Transverse colon (tissue), 4 donors: ENCODE results near the gene HCFC1. TPM values are rescaled to one million over a fixed set of nuclear protein-coding genes. Genes with fewer than 3 reads are reported as not detected.

ENCODE experiments used
- DNase-seq: peaks from one replicate; pipeline ENCODE4 v3.0.0-alpha.2; 2019
- H3K27ac ChIP-seq, 4 donors: fragments of 200-600 bp; sonication (generic); 2 replicates each; pipeline ENCODE4 v1.5.1; 2016 to 2018; ENCODE audit warnings: inconsistent platforms in 4 of 4
- H3K27me3 ChIP-seq: fragments of 200-600 bp; sonication (generic); 2 replicates; pipeline ENCODE4 v1.5.1; 2017; ENCODE audit warnings: inconsistent platforms
- H3K36me3 ChIP-seq, 4 donors: fragments of 200-600 bp; sonication (generic); 2 replicates each; pipeline ENCODE4 v1.5.1; 2017 to 2019; ENCODE audit warnings: inconsistent platforms in 4 of 4
- H3K4me1 ChIP-seq, 4 donors: fragments of 200-600 bp; sonication (generic); 2 replicates each; pipeline ENCODE4 v1.5.1; 2017 to 2020; ENCODE audit warnings: inconsistent platforms in 4 of 4
- H3K4me3 ChIP-seq, 4 donors: fragments of 200-600 bp; sonication (generic); 1 replicate in 1 of 4; 2 replicates in 3 of 4; pipeline versions ENCODE4 v1.5.1 to v1.6.1; 2017 to 2019; ENCODE audit warnings: inconsistent platforms in 4 of 4
- H3K9me3 ChIP-seq, 2 donors: fragments of 200-600 bp; sonication (generic); 2 replicates each; pipeline ENCODE4 v1.5.1; 2017 to 2019; ENCODE audit warnings: inconsistent platforms in 2 of 2
- EP300 ChIP-seq: sonication (generic); formaldehyde crosslinking; IDR thresholded peaks from one replicate; pipeline ENCODE4 v1.6.1; 2017; ENCODE audit warnings: antibody characterized with exemption, low read depth
- POLR2A ChIP-seq: fragments of 450-650 bp; IDR thresholded peaks from one replicate; pipeline ENCODE4 v1.6.1; 2016; ENCODE audit warnings: antibody characterized with exemption, mild to moderate bottlenecking, moderate library complexity
- POLR2AphosphoS5 ChIP-seq, 3 donors: sonication (generic); formaldehyde crosslinking; IDR thresholded peaks; one replicate each; pipeline ENCODE4 v1.6.1; 2016; ENCODE audit warnings: antibody characterized with exemption in 3 of 3
- WGBS, 2 donors: methylation state at CpG; one replicate each; pipeline ENCODE4 v1.1.5; 2018; ENCODE audit warnings: low coverage in 1 of 2; 5-methylcytosine and 5-hydroxymethylcytosine counted together
- in situ Hi-C, 4 donors: fragments of 200-750 bp; cut with MboI; loops; one replicate each; pipeline versions ENCODE4 v1.15.0 to v1.15.1; 2017; ENCODE audit warnings: low sequenced_read_pairs in 3 of 4, low pct_ligation_motif_present in 1 of 4, low pct_unique_long_range_greater_than_20kb in 1 of 4
- intact Hi-C: fragments of 100-400 bp; cut with DNase I; formaldehyde crosslinking; loops from one replicate; pipeline ENCODE4 v1.15.1; 2023; ENCODE audit warnings: low total_unique reads
- total RNA-seq, 4 donors: library from RNA; depleted of rRNA; stranded (reverse); fragments of >200 nt; gene quantifications; one replicate each; pipeline ENCODE4 v1.1.0, GENCODE V29; 2016
- TF ChIP-seq, protein P1 (sequence below), 5 experiments: fragments of 200-600 bp in 3 of 5; fragments of 450-650 bp in 2 of 5; sonication (generic) in 3 of 5; IDR thresholded peaks; 1 replicate in 2 of 5; 2 replicates in 3 of 5; pipeline ENCODE4 v1.5.1; 2016 to 2017; ENCODE audit warnings: antibody characterized with exemption in 5 of 5, inconsistent platforms in 3 of 5, mild to moderate bottlenecking in 2 of 5, moderate library complexity in 1 of 5

Gene HCFC1
- total RNA-seq, 4 donors from 2014 or later = 34.0 to 68.5 (median 49.8) TPM

DNA sequence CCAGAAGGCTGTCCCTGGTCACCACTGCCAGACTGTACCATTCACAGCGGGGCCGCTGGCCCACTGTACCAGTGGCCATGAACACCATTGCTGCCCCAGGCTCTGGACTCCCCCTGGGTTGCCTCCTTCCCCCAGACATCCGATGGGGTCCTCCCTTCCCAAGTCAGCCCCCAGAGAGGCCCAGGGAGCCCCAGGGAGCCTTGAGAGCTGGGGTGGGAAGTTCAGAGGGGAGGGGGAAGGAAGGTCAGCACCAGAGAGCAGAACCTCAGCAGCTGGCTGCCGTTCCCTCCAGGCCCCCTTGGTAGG, 45.1 kb downstream of the HCFC1 start:
- no peak for DNase-seq
- peak overlapping the region; percentile 96 to 99 (median 98) for H3K27ac ChIP-seq
- TF ChIP-seq POLR2A = peak; percentile 55
- TF ChIP-seq EP300 = no peak
- no peaks in the 10 kb centered on the region for H3K27me3 ChIP-seq
- H3K9me3 ChIP-seq = no peaks in the 10 kb centered on the region
- WGBS, 2 donors = 34% methylated on average over 3 of the region's 4 CpGs; no CpG with 5 or more reads in 1 of the 2 donors
- H3K4me1 ChIP-seq = peaks cover 7 to 39% (median 19%) of the 10 kb centered on the region in 4 donors
- intact Hi-C loops = no loop called here
- peak overlapping the region; percentile 10 to 63 (median 53) for H3K4me3 ChIP-seq
- in situ Hi-C loops = loop anchor here in 1 of 4 donors (25.0 kb wide), 2 partner anchors 139 to 964 kb away; partner anchors contain the start of genes IDH3G, SRPK3 and SSR4
- H3K36me3 ChIP-seq = no peaks in the 10 kb centered on the region

DNA sequence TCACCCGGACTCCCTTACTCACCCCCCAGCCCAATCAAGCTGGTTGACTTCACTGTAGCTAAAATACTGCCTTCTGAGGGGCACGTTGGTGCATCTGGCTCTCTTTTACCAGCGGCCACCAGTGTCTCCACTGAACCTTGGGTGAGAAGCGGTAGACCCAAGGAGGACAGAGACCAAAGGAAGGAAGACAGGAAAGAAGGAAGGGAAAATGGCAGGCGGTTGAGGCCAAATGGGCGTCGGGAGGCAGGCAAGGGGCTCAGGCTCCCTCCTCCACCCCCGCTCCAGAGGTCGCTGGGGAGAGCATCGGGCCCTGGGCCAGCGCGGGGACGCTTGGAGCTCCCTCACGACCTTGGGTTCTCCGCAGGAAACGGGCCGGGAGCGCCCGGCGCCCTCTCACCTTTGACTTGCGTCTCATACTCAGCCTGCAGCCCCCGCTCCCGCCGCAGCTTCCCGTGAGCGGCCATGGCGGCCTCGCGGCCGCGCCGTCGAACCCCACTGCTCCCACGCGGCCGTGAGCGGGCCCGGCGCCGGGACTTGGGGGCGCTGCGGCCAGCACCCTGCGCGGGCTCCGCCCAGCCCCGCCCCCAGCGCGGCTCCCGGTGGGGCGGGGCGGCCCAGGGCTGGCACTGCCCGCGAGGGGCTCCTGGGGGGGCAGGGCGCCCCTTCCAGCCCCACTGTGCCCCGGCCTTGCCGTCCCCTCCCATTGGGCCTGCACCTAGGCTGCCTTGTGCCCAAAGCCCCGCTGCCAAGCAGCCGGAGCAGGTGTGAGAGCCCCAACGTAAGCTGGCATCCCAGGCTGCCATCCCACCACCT, 45.7 kb downstream of the HCFC1 start, which contains the start of gene ARHGAP4:
ARHGAP4 (minus strand) TSS at position 526 of the 813 bp plus-strand sequence; CDS start at position 464, 62 bp downstream.
- no peak for DNase-seq
- H3K27me3 ChIP-seq = no peaks in the 10 kb centered on the region
- no peaks in the 10 kb centered on the region for H3K9me3 ChIP-seq
- H3K36me3 ChIP-seq = no peaks in the 10 kb centered on the region
- peak within 1 kb of the TSS; percentile 96 to 99 (median 98) for H3K27ac ChIP-seq
- H3K4me1 ChIP-seq = peaks cover 7 to 45% (median 19%) of the 10 kb centered on the region in 4 donors
- in situ Hi-C loops (loop anchor here in 1 of 4 donors (25.0 kb wide), 2 partner anchors 139 to 964 kb away; partner anchors contain the start of genes IDH3G, SRPK3 and SSR4), intact Hi-C loops (no loop called here)
- H3K4me3 ChIP-seq = peak within 1 kb of the TSS; percentile 10 to 63 (median 53)
- 59% methylated on average over 45 of the region's 59 CpGs; no CpG with 5 or more reads in 1 of the 2 donors for WGBS, 2 donors
- no peak for TF ChIP-seq POLR2AphosphoS5 (IDR thresholded peaks at IDR 0.05)
- TF ChIP-seq, protein P1, sequence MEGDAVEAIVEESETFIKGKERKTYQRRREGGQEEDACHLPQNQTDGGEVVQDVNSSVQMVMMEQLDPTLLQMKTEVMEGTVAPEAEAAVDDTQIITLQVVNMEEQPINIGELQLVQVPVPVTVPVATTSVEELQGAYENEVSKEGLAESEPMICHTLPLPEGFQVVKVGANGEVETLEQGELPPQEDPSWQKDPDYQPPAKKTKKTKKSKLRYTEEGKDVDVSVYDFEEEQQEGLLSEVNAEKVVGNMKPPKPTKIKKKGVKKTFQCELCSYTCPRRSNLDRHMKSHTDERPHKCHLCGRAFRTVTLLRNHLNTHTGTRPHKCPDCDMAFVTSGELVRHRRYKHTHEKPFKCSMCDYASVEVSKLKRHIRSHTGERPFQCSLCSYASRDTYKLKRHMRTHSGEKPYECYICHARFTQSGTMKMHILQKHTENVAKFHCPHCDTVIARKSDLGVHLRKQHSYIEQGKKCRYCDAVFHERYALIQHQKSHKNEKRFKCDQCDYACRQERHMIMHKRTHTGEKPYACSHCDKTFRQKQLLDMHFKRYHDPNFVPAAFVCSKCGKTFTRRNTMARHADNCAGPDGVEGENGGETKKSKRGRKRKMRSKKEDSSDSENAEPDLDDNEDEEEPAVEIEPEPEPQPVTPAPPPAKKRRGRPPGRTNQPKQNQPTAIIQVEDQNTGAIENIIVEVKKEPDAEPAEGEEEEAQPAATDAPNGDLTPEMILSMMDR (IDR thresholded peaks at IDR 0.05) = no peak
- TF ChIP-seq EP300 = no peak
- no peak for TF ChIP-seq POLR2A

- in situ Hi-C loops = loop anchor here in 1 of 4 donors (25.0 kb wide), 2 partner anchors 138 to 963 kb away; partner anchors contain the start of genes IDH3G, SRPK3 and SSR4
- H3K9me3 ChIP-seq = no peaks in the 10 kb centered on the region
- H3K27me3 ChIP-seq = no peaks in the 10 kb centered on the region
- peak overlapping the region; percentile 96 to 99 (median 98) for H3K27ac ChIP-seq
- H3K4me1 ChIP-seq = peaks cover 7 to 46% (median 19%) of the 10 kb centered on the region in 4 donors
- intact Hi-C loops = no loop called here
- TF ChIP-seq POLR2AphosphoS5 (IDR thresholded peaks at IDR 0.05) = no peak
- no peak for TF ChIP-seq EP300
- TF ChIP-seq, protein P1 (IDR thresholded peaks at IDR 0.05) = no peak
- no peak for TF ChIP-seq POLR2A
- no peak for DNase-seq
- H3K36me3 ChIP-seq = no peaks in the 10 kb centered on the region
- peak overlapping the region in 3 of 4 donors; percentile 53 to 63 (median 53) for H3K4me3 ChIP-seq
- 75% methylated on average over 4 of the region's 4 CpGs; no CpG with 5 or more reads in 1 of the 2 donors for WGBS, 2 donors
Observed at GRCh38 chrX:153925387-153925738, 46.3 kb downstream of the HCFC1 start.

DNA sequence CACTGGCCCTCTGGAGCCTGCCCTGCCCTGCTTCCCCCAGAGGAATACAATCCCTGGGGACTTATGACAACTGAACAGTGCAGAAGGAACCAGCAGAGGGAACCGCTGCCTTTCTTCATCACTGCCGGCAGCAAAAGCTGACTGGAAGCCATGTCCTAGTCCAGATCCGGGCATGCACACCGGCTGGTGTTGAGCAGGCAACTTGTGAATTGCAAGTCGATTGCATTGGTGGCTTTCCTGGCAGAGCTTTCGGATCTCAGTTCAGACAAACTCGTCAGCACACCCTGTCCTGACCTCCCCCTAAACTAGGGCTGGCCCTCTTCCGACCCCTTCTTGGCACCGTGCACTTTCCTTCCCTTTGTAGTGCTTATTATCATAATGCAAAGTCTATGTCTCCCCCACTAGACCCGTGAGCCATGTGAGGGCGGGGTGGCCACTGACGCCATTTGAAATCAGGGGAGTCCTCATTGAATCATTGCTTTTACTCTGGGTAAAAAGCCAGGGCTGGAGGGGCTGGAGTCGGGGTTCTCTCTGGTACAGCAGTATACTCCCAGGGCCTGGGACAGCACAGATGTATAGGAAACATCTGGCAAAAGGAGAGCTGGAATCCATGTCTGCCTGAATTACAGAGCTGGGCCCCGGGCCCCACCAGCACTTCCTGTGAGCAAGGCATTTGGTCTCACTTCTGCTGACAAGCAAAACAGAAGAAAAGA, 47.3 kb downstream of the HCFC1 start:
- no peak for TF ChIP-seq POLR2AphosphoS5 (IDR thresholded peaks at IDR 0.05)
- TF ChIP-seq, protein P1 (IDR thresholded peaks at IDR 0.05) = peak in 2 of 5 experiments; percentile 22 to 26
- in situ Hi-C loops = loop anchor here in 1 of 4 donors (25.0 kb wide), 1 partner anchor 112 kb away; no protein-coding TSS in a partner anchor
- no peaks in the 10 kb centered on the region for H3K9me3 ChIP-seq
- intact Hi-C loops = no loop called here
- H3K27ac ChIP-seq = peak overlapping the region; percentile 96 to 99 (median 98)
- H3K27me3 ChIP-seq = no peaks in the 10 kb centered on the region
- peaks cover 7 to 44% (median 17%) of the 10 kb centered on the region in 4 donors for H3K4me1 ChIP-seq
- H3K36me3 ChIP-seq = no peaks in the 10 kb centered on the region
- peak overlapping the region in 1 of 4 donors; percentile 63 for H3K4me3 ChIP-seq
- DNase-seq = peak; percentile 45
- 39% methylated on average over 14 of the region's 14 CpGs; no CpG with 5 or more reads in 1 of the 2 donors for WGBS, 2 donors
